A549 (cell line): ENCODE results near the gene UGT1A9. TPM values are rescaled to one million over a fixed set of nuclear protein-coding genes. Genes with fewer than 3 reads are reported as not detected.
"Not testable (repeated sequence)": the region's sequence is repeated elsewhere in the genome, so short reads cannot be mapped to it uniquely, and the experiment has no call there.

Experiments
- ATAC-seq, 2 experiments: fragments of 200-7000 bp in 1 of 2; fragments of >200 bp in 1 of 2; cut with Nextera tagmentation in 1 of 2; cut with Tn5 transposase in 1 of 2; 3 replicates each; pipeline versions ENCODE4 v1.8.0 to v1.9.1; 2018 to 2020; ENCODE audit warnings: mild to moderate bottlenecking in 1 of 2, moderate library complexity in 1 of 2
- CTCF ChIA-PET: fragments of 300-600 bp; sonication (Branson Sonifier 250); formaldehyde crosslinking; extraction: SDS; loops from one replicate; lab custom pipeline; 2021; ENCODE audit warnings: antibody characterized with exemption, inconsistent platforms; lab: Yijun Ruan, JAX
- POLR2A ChIA-PET: fragments of 350-600 bp; formaldehyde crosslinking; extraction: SDS; loops from one replicate; lab custom pipeline; 2021; ENCODE audit warnings: antibody characterized with exemption, inconsistent platforms; lab: Yijun Ruan, JAX
- DNase-seq, 2 experiments: peaks; one replicate each; pipeline versions ENCODE4 v3.0.0 to v3.0.0-alpha.2; 2011 to 2016; ENCODE audit warnings: low read depth in 1 of 2, low spot score in 1 of 2
- FAIRE-seq: peaks from 2 replicates; lab custom pipeline; 2011; peaks lifted over from hg19 to GRCh38; lab: Jason Lieb, UNC
- H3K27ac ChIP-seq, 2 experiments: fragments of >200 bp; sonication (Bioruptor Twin); formaldehyde crosslinking; 3 replicates each; pipeline ENCODE4 v1.5.1; 2016 to 2017
- H3K4me1 ChIP-seq: fragments of >200 bp; sonication (Bioruptor Twin); formaldehyde crosslinking; 3 replicates; pipeline ENCODE4 v1.6.1; 2016
- H3K4me2 ChIP-seq: fragments of >200 bp; sonication (Bioruptor Twin); formaldehyde crosslinking; 3 replicates; pipeline ENCODE4 v1.6.1; 2016
- H3K4me3 ChIP-seq: fragments of >200 bp; sonication (Bioruptor Twin); formaldehyde crosslinking; 3 replicates; pipeline ENCODE4 v1.5.1; 2016
- H3K9me3 ChIP-seq: fragments of >200 bp; sonication (Bioruptor Twin); formaldehyde crosslinking; 3 replicates; pipeline ENCODE4 v1.6.1; 2016
- BCL3 ChIP-seq: fragments of >200 bp; sonication (Bioruptor Twin); formaldehyde crosslinking; IDR thresholded peaks from 3 replicates; pipeline ENCODE4 v1.6.1; 2016
- CEBPB ChIP-seq, 2 experiments: fragments of >200 bp in 1 of 2; sonication (Bioruptor Twin) in 1 of 2; formaldehyde crosslinking in 1 of 2; IDR thresholded peaks; 2 replicates each; pipeline ENCODE4 v1.6.1; 2012 to 2016
- CHD2 ChIP-seq: fragments of 150-350 bp; IDR thresholded peaks from 2 replicates; pipeline ENCODE4 v1.6.1; 2014; ENCODE audit warnings: low read length; ENCODE audit not compliant: partially characterized antibody
- CHD4 ChIP-seq: fragments of 200-600 bp; sonication (generic); IDR thresholded peaks from 2 replicates; pipeline ENCODE4 v1.6.1; 2016; ENCODE audit warnings: antibody characterized with exemption, mild to moderate bottlenecking, borderline replicate concordance
- EP300 ChIP-seq, 2 experiments: fragments of >200 bp; sonication (Bioruptor Twin); formaldehyde crosslinking; IDR thresholded peaks; 2 replicates in 1 of 2; 3 replicates in 1 of 2; pipeline ENCODE4 v1.6.1; 2016 to 2017
- FOSB ChIP-seq: fragments of 250-450 bp; sonication (Bioruptor Pico); IDR thresholded peaks from 2 replicates; pipeline ENCODE4 v1.5.0; 2020; ENCODE audit warnings: mild to moderate bottlenecking, moderate library complexity
- FOSL2 ChIP-seq, 2 experiments: fragments of 450-650 bp in 1 of 2; fragments of >200 bp in 1 of 2; sonication (Bioruptor Twin) in 1 of 2; formaldehyde crosslinking; IDR thresholded peaks; 2 replicates each; pipeline versions ENCODE4 v1.5.0 to v1.6.1; 2016 to 2020; ENCODE audit warnings: mild to moderate bottlenecking in 1 of 2, moderate library complexity in 1 of 2
- FOXS1 ChIP-seq: fragments of 250-450 bp; sonication (Bioruptor Pico); IDR thresholded peaks from 2 replicates; pipeline ENCODE4 v1.5.0; 2020; ENCODE audit warnings: mild to moderate bottlenecking, moderate library complexity
- GATA3 ChIP-seq: IDR thresholded peaks from 2 replicates; pipeline ENCODE4 v1.6.1; 2012; ENCODE audit warnings: borderline replicate concordance
- HES2 ChIP-seq: fragments of >200 bp; sonication (Bioruptor Twin); formaldehyde crosslinking; IDR thresholded peaks from 2 replicates; pipeline ENCODE4 v1.6.1; 2016
- HEYL ChIP-seq: fragments of 250-450 bp; sonication (Bioruptor Pico); IDR thresholded peaks from 2 replicates; pipeline ENCODE4 v1.8.0; 2021; ENCODE audit warnings: mild to moderate bottlenecking, moderate library complexity
- HMGXB4 ChIP-seq: fragments of 250-450 bp; sonication (Bioruptor Pico); IDR thresholded peaks from 2 replicates; pipeline ENCODE4 v1.5.0; 2021; ENCODE audit warnings: mild to moderate bottlenecking, moderate library complexity, borderline replicate concordance
- HOXA7 ChIP-seq: fragments of 250-450 bp; sonication (Bioruptor Pico); IDR thresholded peaks from 2 replicates; pipeline ENCODE4 v1.5.0; 2020; ENCODE audit warnings: mild to moderate bottlenecking, moderate library complexity
- JUN ChIP-seq, 2 experiments: fragments of >200 bp; sonication (Bioruptor Twin); formaldehyde crosslinking; IDR thresholded peaks; 2 replicates in 1 of 2; 3 replicates in 1 of 2; pipeline ENCODE4 v1.6.1; 2016 to 2017
- JUNB ChIP-seq: fragments of >200 bp; sonication (Bioruptor Twin); formaldehyde crosslinking; IDR thresholded peaks from 2 replicates; pipeline ENCODE4 v1.6.1; 2016
- KDM5A ChIP-seq: fragments of 200-600 bp; sonication (generic); IDR thresholded peaks from 2 replicates; pipeline ENCODE4 v1.6.1; 2016; ENCODE audit warnings: antibody characterized with exemption, mild to moderate bottlenecking
- MYC ChIP-seq: IDR thresholded peaks from 2 replicates; pipeline ENCODE4 v1.6.1; 2012; ENCODE audit warnings: mild to moderate bottlenecking, inconsistent platforms, low read length, improper control_type of control experiment, borderline replicate concordance
- NFE2L2 ChIP-seq: fragments of 150-350 bp; conservative IDR thresholded peaks from 2 replicates; pipeline ENCODE4 v1.6.1; 2014; ENCODE audit warnings: low read length
- NPAS2 ChIP-seq: fragments of 250-450 bp; sonication (Bioruptor Pico); IDR thresholded peaks from 2 replicates; pipeline ENCODE4 v1.8.0; 2022; ENCODE audit warnings: mild to moderate bottlenecking, moderate library complexity, borderline replicate concordance
- POLR2A ChIP-seq: IDR thresholded peaks from 2 replicates; pipeline ENCODE4 v1.6.1; 2012; ENCODE audit warnings: mild to moderate bottlenecking, low read length
- POLR2AphosphoS2 ChIP-seq: conservative IDR thresholded peaks from 2 replicates; pipeline ENCODE4 v1.6.1; 2012; ENCODE audit warnings: low read length, improper control_type of control experiment, inconsistent platforms
- RAD21 ChIP-seq, 2 experiments: fragments of >200 bp in 1 of 2; sonication (Bioruptor Twin) in 1 of 2; formaldehyde crosslinking in 1 of 2; IDR thresholded peaks in 1 of 2; conservative IDR thresholded peaks in 1 of 2; 2 replicates in 1 of 2; 3 replicates in 1 of 2; pipeline ENCODE4 v1.6.1; 2012 to 2018; ENCODE audit warnings: inconsistent platforms in 1 of 2
- RFX5 ChIP-seq: fragments of 450-650 bp; IDR thresholded peaks from 2 replicates; pipeline ENCODE4 v1.7.1; 2014; ENCODE audit warnings: antibody characterized with exemption, mild to moderate bottlenecking, moderate library complexity
- SMC3 ChIP-seq: fragments of >200 bp; sonication (Bioruptor Twin); formaldehyde crosslinking; IDR thresholded peaks from 3 replicates; pipeline ENCODE4 v1.6.1; 2018; ENCODE audit warnings: inconsistent platforms
- SREBF2 ChIP-seq: fragments of 450-650 bp; IDR thresholded peaks from 2 replicates; pipeline ENCODE4 v1.6.1; 2014; ENCODE audit warnings: mild to moderate bottlenecking, moderate library complexity
- TFCP2L1 ChIP-seq: fragments of 250-450 bp; sonication (Bioruptor Pico); IDR thresholded peaks from 2 replicates; pipeline ENCODE4 v1.5.0; 2021; ENCODE audit warnings: mild to moderate bottlenecking
- TP53 ChIP-seq: fragments of 250-450 bp; sonication (Bioruptor Pico); IDR thresholded peaks from 2 replicates; pipeline ENCODE4 v1.5.0; 2021; ENCODE audit warnings: mild to moderate bottlenecking, moderate library complexity
- USF2 ChIP-seq: fragments of 450-650 bp; IDR thresholded peaks from 2 replicates; pipeline ENCODE4 v1.6.1; 2014; ENCODE audit warnings: antibody characterized with exemption
- ZFP36 ChIP-seq: fragments of 450-650 bp; IDR thresholded peaks from 2 replicates; pipeline ENCODE4 v1.6.1; 2014; ENCODE audit warnings: borderline replicate concordance; ENCODE audit not compliant: partially characterized antibody
- WGBS: methylation state at CpG from one replicate; pipeline ENCODE4 v1.1.6; 2017; ENCODE audit errors: missing lambda C conversion rate; 5-methylcytosine and 5-hydroxymethylcytosine counted together
- polyA plus RNA-seq, 4 experiments: library from polyadenylated mRNA; depleted of rRNA in 3 of 4; stranded (reverse); fragments of >200 nt; fragmentation: RNase III in 1 of 4; extraction: RNeasy Plus Mini Kit Qiagen cat#74134 plus additional on column Dnase treatment in 1 of 4; gene quantifications; 2 replicates in 3 of 4; 3 replicates in 1 of 4; pipeline ENCODE4 v1.2.3, GENCODE V29; 2011 to 2017

The UGT1A9 gene
- polyA plus RNA-seq, 2 of the 4 experiments (the other 2 are of a cell fraction), result 11.0 to 13.1 TPM

GRCh38 chr2:233743464-233744259 is 72.0 kb downstream of the UGT1A9 start:
- no peak for ATAC-seq
- H3K4me1 ChIP-seq, result peaks cover 29% of the 10 kb centered on the region
- TF ChIP-seq RFX5 (no peak), POLR2A (no peak), CEBPB (IDR thresholded peaks at IDR 0.05) (no peak), HMGXB4 (no peak), HEYL (CRISPR knock-in tag) (no peak), FOSL2 (IDR thresholded peaks at IDR 0.05) (no peak), FOSL2 (CRISPR knock-in tag; IDR thresholded peaks at IDR 0.05) (no peak), JUNB (no peak), CHD4 (no peak), POLR2AphosphoS2 (no peak), KDM5A (no peak), ZFP36 (no peak), MYC (no peak), NPAS2 (CRISPR knock-in tag) (no peak), NFE2L2 (no peak), TP53 (CRISPR knock-in tag) (no peak), TFCP2L1 (CRISPR knock-in tag) (no peak), SREBF2 (no peak), FOXS1 (CRISPR knock-in tag) (no peak)
- CTCF ChIA-PET, result no interaction called here
- peak overlapping the region; percentile 89 to 92 for H3K27ac ChIP-seq
- no peak for FAIRE-seq
- POLR2A ChIA-PET, result no interaction called here
- H3K4me3 ChIP-seq, result no peak overlapping the region
- peaks cover 59% of the 10 kb centered on the region for H3K9me3 ChIP-seq
- H3K4me2 ChIP-seq, result no peak overlapping the region
- 94% methylated on average over 38 of the region's 46 CpGs for WGBS
- no peak for DNase-seq

GRCh38 chr2:233745073-233745755 is 73.5 kb downstream of the UGT1A9 start:
- TF ChIP-seq GATA3 (peak; percentile 73), EP300 (IDR thresholded peaks at IDR 0.05) (peak; percentile 81 to 95; a peak in 4 of 5 replicates), CEBPB (IDR thresholded peaks at IDR 0.05) (peak; percentile 67 to 68; a peak in 2 of 4 replicates), FOXS1 (CRISPR knock-in tag) (no peak), BCL3 (peak; percentile 52; the same call in 1 of the 3 replicates), JUNB (peak; percentile 60), SMC3 (0 out of 3 replicates have a peak, but pooled peaks have one; percentile 19), FOSB (CRISPR knock-in tag) (no peak), ZFP36 (no peak), HES2 (0 out of 2 replicates have a peak, but pooled peaks have one; percentile 11), JUN (IDR thresholded peaks at IDR 0.05) (peak; percentile 71 to 81; a peak in 4 of 5 replicates), CHD2 (no peak), USF2 (no peak), RAD21 (conservative IDR thresholded peaks at IDR 0.05 in 1 of 2, IDR thresholded peaks at IDR 0.05 in 1 of 2) (peak in 1 of 2 experiments; percentile 37; a peak in 2 of 5 replicates), HOXA7 (CRISPR knock-in tag) (no peak), NPAS2 (CRISPR knock-in tag) (no peak)
- H3K9me3 ChIP-seq, result peaks cover 59% of the 10 kb centered on the region
- peak overlapping the region; percentile 89 to 92 for H3K27ac ChIP-seq
- peaks cover 29% of the 10 kb centered on the region for H3K4me1 ChIP-seq
- H3K4me3 ChIP-seq, result peak overlapping the region; percentile 18; the same call in 1 of the 3 replicates
- ChIA-PET CTCF (interaction anchor here (0.6 to 0.8 kb wide), 2 partner anchors 15 to 88 kb away, joined by 3 read pairs; no protein-coding TSS in a partner anchor), POLR2A (no interaction called here)
- ATAC-seq (peak; percentile 55 to 84; a peak in 4 of 6 replicates), FAIRE-seq (peak; percentile 91), DNase-seq (peak; percentile 7 to 85)
- H3K4me2 ChIP-seq, result peak overlapping the region; percentile 79
- 5% methylated on average over 5 of the region's 5 CpGs for WGBS

- WGBS, result 45% methylated on average over 2 of the region's 2 CpGs
- peak in 1 of 2 experiments; percentile 53; a peak in 4 of 6 replicates for ATAC-seq
- CTCF ChIA-PET, result interaction anchor here (0.6 to 0.8 kb wide), 2 partner anchors 14 to 87 kb away, joined by 3 read pairs; no protein-coding TSS in a partner anchor
- Histone ChIP-seq H3K9me3 (peaks cover 61% of the 10 kb centered on the region), H3K27ac (peak overlapping the region; percentile 89 to 92), H3K4me3 (peak overlapping the region; percentile 18; the same call in 1 of the 3 replicates), H3K4me2 (peak overlapping the region; percentile 79), H3K4me1 (peaks cover 29% of the 10 kb centered on the region)
- POLR2A ChIA-PET, FAIRE-seq, DNase-seq: not testable (repeated sequence)
These were observed 74.1 kb downstream of the UGT1A9 start for GRCh38 chr2:233745838-233746237.
